Measurements from ENCODE around the gene KLHL13.

Gene KLHL13, protein sequence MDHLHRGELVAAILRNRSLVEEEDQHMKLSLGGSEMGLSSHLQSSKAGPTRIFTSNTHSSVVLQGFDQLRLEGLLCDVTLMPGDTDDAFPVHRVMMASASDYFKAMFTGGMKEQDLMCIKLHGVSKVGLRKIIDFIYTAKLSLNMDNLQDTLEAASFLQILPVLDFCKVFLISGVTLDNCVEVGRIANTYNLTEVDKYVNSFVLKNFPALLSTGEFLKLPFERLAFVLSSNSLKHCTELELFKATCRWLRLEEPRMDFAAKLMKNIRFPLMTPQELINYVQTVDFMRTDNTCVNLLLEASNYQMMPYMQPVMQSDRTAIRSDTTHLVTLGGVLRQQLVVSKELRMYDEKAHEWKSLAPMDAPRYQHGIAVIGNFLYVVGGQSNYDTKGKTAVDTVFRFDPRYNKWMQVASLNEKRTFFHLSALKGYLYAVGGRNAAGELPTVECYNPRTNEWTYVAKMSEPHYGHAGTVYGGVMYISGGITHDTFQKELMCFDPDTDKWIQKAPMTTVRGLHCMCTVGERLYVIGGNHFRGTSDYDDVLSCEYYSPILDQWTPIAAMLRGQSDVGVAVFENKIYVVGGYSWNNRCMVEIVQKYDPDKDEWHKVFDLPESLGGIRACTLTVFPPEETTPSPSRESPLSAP

DNA sequence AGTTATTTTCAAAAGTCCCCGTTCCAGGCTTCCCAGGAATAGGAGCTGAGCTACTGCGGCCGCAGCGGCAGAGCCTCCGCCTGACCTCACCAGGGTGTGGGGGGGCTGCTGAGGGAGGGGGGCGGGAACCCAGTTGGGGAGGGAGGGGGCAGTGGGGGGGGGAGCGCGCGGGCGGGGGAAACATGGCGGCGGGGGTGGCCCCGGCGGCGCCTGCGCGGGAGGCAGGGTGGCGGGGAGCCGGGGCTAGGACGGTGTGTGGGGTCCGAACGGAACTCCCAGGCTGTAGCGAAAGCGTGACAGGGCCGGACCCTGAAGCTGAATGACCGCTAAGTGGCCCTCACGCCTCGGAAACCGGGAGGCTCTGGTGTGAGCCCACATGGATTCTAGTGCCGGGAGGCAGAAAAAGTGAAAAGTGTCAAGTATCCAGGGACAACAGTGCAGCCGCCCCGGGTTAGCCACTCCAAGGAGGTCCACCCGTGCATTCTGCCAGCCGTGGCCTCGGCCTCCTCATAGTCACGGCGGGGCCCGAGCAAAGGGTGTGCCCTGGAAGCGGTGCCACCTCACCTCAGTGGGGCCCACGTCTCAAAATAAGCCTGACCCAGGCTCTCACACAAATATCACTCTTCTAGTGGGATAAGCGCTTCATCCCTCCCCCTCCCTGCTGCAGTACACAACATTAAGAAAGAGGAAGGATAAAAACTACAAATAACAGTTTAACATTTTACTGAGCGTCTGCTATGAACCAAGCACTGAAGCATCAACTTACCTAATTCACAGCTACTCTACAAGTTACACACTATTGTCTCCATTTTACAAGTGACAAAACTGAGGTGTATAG is at the start of gene KLHL13:
Gene KLHL13, minus strand, starts transcription at position 98 of the 838 bp plus-strand sequence. CDS start 88,337 bp downstream, outside the sequence.
- POLR2A ChIA-PET (ENCODE audit: low non-redundant PET) = no interaction called here
- TF ChIP-seq CTCF (conservative IDR thresholded peaks at IDR 0.05; ENCODE audit: low read depth) = no peak
- CTCF ChIA-PET = interaction anchor here (0.6 kb wide), 1 partner anchor 103 kb away, joined by 4 read pairs; no protein-coding TSS in a partner anchor
- DNase-seq (ENCODE audit: low spot score) = peak; percentile 45
- no peak within 1 kb of the TSS for H3K27ac ChIP-seq

DNA sequence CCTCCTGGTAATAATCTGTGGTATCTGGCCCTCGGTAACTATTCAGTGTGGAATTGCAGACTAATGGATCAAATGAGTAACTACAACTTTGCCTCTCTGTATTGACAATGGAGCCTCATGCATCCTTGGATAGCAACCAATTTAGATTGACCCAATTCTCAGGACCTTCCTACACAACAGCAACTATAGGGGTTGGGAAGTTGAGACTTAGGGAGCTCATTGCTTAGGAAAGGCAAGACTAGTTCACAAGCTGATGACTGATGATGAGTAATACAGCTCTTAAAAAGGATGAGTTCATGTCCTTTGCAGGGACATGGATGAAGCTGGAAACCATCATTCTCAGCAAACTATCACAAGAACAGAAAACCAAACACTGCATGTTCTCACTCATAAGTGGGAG is 47.5 kb upstream of the KLHL13 start:
- POLR2A ChIA-PET (ENCODE audit: low non-redundant PET) = no interaction called here
- no peak overlapping the region for H3K27ac ChIP-seq
- DNase-seq (ENCODE audit: low spot score) = peak; percentile 3
- no peak for TF ChIP-seq CTCF (conservative IDR thresholded peaks at IDR 0.05; ENCODE audit: low read depth)
- CTCF ChIA-PET = no interaction called here

DNA sequence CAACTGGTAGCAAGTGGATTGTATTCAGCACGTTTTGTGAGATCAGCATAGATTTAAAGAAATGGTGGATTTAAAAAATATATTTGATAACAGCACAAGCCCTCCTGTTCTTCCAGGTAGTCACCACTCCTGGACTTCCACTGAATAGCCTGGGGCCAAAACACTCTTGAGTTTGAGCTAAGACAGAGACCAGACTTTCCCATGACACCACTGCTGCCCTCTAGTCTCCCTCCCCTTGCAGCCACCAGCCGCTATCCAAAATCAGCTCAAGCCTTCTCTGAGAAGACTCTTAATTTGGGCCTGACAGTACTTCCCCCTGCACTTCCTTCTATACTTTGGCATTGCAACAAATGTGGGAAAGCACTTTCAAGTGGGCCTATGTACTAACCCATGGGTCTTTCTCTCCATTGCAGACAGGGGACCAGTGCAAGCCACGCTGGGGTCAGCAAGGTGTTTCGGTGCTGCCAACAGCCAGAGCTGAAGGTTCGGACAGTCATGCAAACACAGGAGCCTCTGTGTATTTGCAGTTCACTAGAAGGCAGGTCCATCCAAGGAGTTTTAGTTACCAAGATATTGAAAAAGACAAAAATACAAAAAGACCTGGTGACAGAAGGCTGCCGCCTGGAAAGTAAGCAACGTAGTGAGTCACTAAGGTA is 40.5 kb upstream of the KLHL13 start:
- ChIA-PET CTCF (no interaction called here), POLR2A (ENCODE audit: low non-redundant PET) (no interaction called here)
- no peak overlapping the region for H3K27ac ChIP-seq
- TF ChIP-seq CTCF (conservative IDR thresholded peaks at IDR 0.05; ENCODE audit: low read depth) = no peak
- DNase-seq (ENCODE audit: low spot score) = no peak

DNA sequence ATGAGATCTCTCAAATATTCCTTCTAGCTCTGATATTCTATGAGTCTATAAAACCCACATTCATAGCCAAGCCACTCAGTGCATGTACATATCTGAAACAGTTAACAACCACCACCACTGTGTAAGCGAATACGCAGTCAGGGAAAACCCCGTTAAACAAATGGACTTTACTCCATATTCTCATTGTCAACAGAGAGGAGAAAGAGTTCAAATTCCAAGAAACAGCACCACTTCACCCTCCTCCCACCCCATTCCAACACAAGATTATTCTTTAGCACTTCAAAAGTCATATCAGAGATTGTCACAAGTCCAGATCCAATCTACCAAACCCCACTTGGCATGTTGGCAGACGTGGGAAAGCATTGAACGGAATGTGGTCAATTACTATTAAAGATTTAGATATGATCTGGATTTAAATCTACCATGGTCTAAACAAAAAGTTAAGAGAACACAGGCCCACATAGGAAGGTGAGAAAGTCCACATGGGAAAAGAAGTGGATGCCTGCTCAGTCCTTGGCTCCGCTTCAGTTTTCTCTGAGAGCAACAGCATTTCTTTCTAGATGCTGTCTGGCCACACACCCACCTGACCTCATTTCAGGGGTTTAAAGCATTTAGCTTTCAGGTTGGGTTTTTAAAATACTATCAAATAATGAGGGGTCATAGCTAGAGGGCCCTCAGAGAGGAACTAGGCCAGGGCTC is 39.8 kb upstream of the KLHL13 start:
- DNase-seq (ENCODE audit: low spot score) = no peak
- ChIA-PET POLR2A (ENCODE audit: low non-redundant PET) (no interaction called here), CTCF (interaction anchor here (0.7 kb wide), 1 partner anchor 160 kb away, joined by 3 read pairs; no protein-coding TSS in a partner anchor)
- no peak overlapping the region for H3K27ac ChIP-seq
- TF ChIP-seq CTCF (conservative IDR thresholded peaks at IDR 0.05; ENCODE audit: low read depth) = no peak

- no peak overlapping the region for H3K27ac ChIP-seq
- ChIA-PET CTCF (no interaction called here), POLR2A (ENCODE audit: low non-redundant PET) (no interaction called here)
- TF ChIP-seq CTCF (conservative IDR thresholded peaks at IDR 0.05; ENCODE audit: low read depth) = no peak
- no peak for DNase-seq (ENCODE audit: low spot score)
Measured at GRCh38 chrX:118153270-118153669, 36.7 kb upstream of the KLHL13 start.

Measured in RWPE1 (cell line).